HEK293 (cell line): ENCODE results near the gene TUG1.

Experiments used
- KLF1 ChIP-seq: fragments of 450-650 bp; formaldehyde crosslinking; IDR thresholded peaks from 2 replicates; pipeline ENCODE4 v1.5.1; 2016; ENCODE audit warnings: missing biosample characterization, missing genetic modification characterization
- KLF8 ChIP-seq: fragments of 450-650 bp; formaldehyde crosslinking; IDR thresholded peaks from 2 replicates; pipeline ENCODE4 v1.5.1; 2016; ENCODE audit warnings: missing biosample characterization, missing genetic modification characterization
- ZBTB7A ChIP-seq: fragments of 450-650 bp; formaldehyde crosslinking; IDR thresholded peaks from 2 replicates; pipeline ENCODE4 v1.5.1; 2016; ENCODE audit warnings: low read depth, missing biosample characterization, missing genetic modification characterization

DNA sequence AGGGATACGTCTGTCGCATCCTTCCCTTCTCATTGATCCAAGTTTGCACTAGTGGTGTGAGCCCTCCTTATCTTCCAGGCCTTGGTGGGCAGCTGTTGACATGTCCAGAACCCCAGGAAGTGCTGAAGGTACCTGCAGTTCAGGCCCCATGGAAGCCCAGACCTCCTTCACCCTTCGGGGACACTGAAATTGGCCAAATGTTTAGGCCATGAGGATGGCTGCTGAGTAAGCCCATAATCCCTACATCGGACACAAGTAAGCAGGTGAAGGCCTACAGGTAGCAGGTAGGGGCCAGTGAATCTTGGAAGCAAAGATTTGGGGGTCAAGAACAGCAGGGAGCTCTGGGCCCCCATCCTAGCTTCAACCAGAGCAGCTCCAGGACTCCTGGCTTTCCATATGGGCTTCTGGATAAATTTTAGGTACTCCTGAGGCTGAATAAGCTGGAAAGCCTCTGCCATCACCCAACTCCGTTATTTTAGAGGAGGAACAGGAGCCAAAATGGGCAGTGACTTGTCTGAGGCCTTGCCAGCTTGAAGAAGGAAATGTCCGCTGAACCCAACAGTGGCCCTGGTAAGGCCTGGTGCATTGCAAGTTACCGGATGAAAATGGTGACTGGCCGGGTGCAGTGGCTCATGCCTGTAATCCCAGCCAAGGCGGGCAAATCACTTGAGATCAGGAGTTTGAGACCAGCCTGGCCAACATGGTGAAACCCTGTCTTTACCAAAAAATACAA lies 45.7 kb upstream of the TUG1 start:
- TF ChIP-seq KLF8: no peak
- no peak for TF ChIP-seq KLF1 (tag by site-specific recombination)
- no peak for TF ChIP-seq ZBTB7A
